ENCODE data around the gene COX4I2. TPM values are rescaled to one million over a fixed set of nuclear protein-coding genes. Genes with fewer than 3 reads are reported as not detected.
"Not testable (repeated sequence)": the region's sequence is repeated elsewhere in the genome, so short reads cannot be mapped to it uniquely, and the experiment has no call there.

Gene COX4I2
- total RNA-seq, 1 experiment from 2014 or later = not detected

DNA sequence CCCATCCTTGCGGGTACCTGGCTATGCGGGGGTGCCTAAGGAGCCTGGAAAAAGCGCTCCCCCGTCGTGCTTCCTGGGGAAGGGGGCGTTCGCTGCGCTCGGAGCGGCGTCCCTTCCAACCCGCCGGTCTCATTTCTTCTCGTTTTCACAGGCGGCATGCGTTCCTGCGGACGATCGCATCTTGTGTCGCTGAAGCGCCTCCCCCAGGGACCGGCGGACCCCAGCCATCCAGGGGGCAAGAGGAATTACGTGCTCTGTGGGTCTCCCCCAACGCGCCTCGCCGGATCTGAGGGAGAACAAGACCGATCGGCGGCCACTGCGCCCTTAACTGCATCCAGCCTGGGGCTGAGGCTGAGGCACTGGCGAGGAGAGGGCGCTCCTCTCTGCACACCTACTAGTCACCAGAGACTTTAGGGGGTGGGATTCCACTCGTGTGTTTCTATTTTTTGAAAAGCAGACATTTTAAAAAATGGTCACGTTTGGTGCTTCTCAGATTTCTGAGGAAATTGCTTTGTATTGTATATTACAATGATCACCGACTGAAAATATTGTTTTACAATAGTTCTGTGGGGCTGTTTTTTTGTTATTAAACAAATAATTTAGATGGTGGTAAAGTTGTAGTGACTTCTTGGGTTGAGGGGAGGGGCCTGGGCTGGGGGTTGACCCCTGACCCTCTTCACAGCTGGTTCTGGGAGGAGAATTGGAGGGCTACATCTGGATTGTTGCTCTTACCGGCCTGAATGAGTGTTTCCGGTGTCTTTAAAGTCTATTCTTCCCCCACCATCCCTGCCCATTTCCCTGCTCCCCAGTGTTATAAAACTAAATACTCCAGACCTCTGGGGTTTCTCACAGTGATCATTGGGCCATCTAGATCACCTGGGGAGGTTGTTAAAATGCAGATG is 31.6 kb upstream of the COX4I2 start:
- H3K27me3 ChIP-seq (ENCODE audit: low read length) = no peaks in the 10 kb centered on the region

DNA sequence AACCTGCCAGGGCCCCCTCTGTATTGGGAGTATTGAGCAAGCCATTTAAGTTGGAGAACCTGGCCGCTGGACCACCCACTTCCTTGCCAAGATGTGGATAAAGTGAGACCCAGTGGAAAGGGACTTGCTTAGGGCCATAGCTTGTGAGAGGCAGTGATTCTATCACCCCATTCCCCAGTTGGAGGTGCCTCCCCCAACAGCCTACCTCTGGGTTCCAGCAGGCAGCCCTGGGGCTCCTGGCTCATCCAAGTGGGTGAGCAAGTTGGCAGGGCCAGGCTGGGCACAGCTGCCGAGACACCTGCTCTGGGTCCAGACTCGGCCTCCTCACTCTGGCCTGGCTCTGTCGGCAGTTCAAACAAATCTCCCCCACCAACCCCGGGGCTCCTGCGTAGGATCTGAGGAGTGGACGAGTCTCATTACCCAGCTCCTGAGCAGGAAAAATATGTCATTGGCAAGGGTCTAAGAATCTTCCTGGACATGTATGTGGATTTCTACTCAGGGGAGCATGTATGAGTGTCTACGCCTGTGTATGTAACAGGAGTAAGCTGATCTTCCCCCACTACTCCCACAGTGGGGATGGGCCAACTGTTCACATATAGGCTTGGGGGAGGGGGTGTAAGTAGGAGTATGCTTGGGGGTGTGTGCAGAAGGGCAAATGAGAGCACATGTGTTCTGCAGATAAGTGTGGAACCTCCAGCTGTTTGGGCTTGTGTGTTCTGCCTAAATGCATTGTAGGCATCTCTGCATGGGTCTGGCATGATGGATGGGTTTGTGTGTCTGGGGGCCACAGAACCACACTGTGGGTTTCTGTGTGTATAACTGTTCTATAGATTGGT is 30.7 kb upstream of the COX4I2 start:
- Histone ChIP-seq H3K4me2 (ENCODE audit: low read depth, low read length, poor library complexity, severe bottlenecking) (no peak overlapping the region), H3K4me3 (ENCODE audit: low read length) (no peak overlapping the region), H4K20me1 (ENCODE audit: insufficient read depth, low read depth, low read length) (no peaks in the 10 kb centered on the region; the same call in 1 of the 2 replicates), H3K9ac (ENCODE audit: low read length) (no peak overlapping the region), H3K79me2 (ENCODE audit: low read length) (no peaks in the 10 kb centered on the region), H3K27me3 (ENCODE audit: low read length) (no peaks in the 10 kb centered on the region), H3K9me2 (replicated peaks; ENCODE audit: insufficient read depth, low read length) (no peaks in the 10 kb centered on the region), H2AFZ (ENCODE audit: low read length) (no peak overlapping the region), H3K4me1 (ENCODE audit: low read length) (peaks cover 19% of the 10 kb centered on the region), H3K9me3 (ENCODE audit: low read length) (no peaks in the 10 kb centered on the region), H3K36me3 (ENCODE audit: insufficient read depth, low read length) (no peaks in the 10 kb centered on the region), H3K27ac (ENCODE audit: low read length) (no peak overlapping the region)
- DNase-seq = no peak

More for the DNA sequence above, 31.6 kb upstream of the COX4I2 start:
- Histone ChIP-seq H3K4me2 (ENCODE audit: low read depth, low read length, poor library complexity, severe bottlenecking) (peak overlapping the region; percentile 98), H3K4me3 (ENCODE audit: low read length) (peak overlapping the region; percentile 79; the same call in 1 of the 2 replicates), H3K9me2 (replicated peaks; ENCODE audit: insufficient read depth, low read length) (no peaks in the 10 kb centered on the region), H3K9me3 (ENCODE audit: low read length) (no peaks in the 10 kb centered on the region), H3K79me2 (ENCODE audit: low read length) (no peaks in the 10 kb centered on the region), H3K4me1 (ENCODE audit: low read length) (peaks cover 19% of the 10 kb centered on the region), H4K20me1 (ENCODE audit: insufficient read depth, low read depth, low read length) (no peaks in the 10 kb centered on the region; the same call in 1 of the 2 replicates), H3K9ac (ENCODE audit: low read length) (no peak overlapping the region), H3K36me3 (ENCODE audit: insufficient read depth, low read length) (no peaks in the 10 kb centered on the region), H3K27ac (ENCODE audit: low read length) (no peak overlapping the region), H2AFZ (ENCODE audit: low read length) (no peak overlapping the region)
- no peak for DNase-seq

DNA sequence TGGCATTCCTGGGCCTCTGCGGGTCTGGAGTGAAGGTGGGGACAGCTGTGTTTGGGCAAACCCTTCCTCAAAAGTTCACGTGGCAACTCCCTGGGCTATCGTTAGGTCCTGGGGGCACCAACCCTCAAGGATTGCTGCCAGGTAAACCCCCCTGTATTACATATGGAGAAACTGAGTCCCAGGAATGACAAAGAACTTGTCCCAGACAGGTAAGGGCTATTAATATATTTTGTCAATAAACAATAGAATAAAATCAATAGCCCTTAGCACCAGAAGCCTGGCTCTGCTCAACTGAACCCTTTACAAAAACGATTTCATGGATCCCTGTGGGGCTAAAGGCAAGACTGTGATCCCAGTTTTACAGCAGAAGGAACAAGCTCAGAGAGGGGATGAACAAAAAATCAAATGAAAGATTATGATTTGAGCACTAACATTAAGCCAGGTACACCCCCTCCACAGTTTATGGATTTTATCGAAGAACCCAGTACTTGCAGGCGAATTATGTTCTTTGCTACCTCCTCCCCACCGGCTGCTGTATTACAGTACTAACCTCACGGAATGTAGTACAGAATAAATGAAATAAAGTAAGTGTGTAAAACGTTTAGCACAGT is 30.0 kb upstream of the COX4I2 start:
- no peak overlapping the region for H3K27ac ChIP-seq (ENCODE audit: low read length)
- no peaks in the 10 kb centered on the region for H3K79me2 ChIP-seq (ENCODE audit: low read length)
- H3K9me3 ChIP-seq (ENCODE audit: low read length) = no peaks in the 10 kb centered on the region
- H2AFZ ChIP-seq (ENCODE audit: low read length) = no peak overlapping the region
- H3K9me2 ChIP-seq (replicated peaks; ENCODE audit: insufficient read depth, low read length) = no peaks in the 10 kb centered on the region
- H3K4me3 ChIP-seq (ENCODE audit: low read length) = no peak overlapping the region
- no peaks in the 10 kb centered on the region; the same call in 1 of the 2 replicates for H4K20me1 ChIP-seq (ENCODE audit: insufficient read depth, low read depth, low read length)
- no peak overlapping the region for H3K4me2 ChIP-seq (ENCODE audit: low read depth, low read length, poor library complexity, severe bottlenecking)
- H3K9ac ChIP-seq (ENCODE audit: low read length) = no peak overlapping the region
- H3K4me1 ChIP-seq (ENCODE audit: low read length) = peaks cover 21% of the 10 kb centered on the region
- H3K27me3 ChIP-seq (ENCODE audit: low read length) = no peaks in the 10 kb centered on the region
- DNase-seq = no peak
- H3K36me3 ChIP-seq (ENCODE audit: insufficient read depth, low read length) = no peaks in the 10 kb centered on the region

DNA sequence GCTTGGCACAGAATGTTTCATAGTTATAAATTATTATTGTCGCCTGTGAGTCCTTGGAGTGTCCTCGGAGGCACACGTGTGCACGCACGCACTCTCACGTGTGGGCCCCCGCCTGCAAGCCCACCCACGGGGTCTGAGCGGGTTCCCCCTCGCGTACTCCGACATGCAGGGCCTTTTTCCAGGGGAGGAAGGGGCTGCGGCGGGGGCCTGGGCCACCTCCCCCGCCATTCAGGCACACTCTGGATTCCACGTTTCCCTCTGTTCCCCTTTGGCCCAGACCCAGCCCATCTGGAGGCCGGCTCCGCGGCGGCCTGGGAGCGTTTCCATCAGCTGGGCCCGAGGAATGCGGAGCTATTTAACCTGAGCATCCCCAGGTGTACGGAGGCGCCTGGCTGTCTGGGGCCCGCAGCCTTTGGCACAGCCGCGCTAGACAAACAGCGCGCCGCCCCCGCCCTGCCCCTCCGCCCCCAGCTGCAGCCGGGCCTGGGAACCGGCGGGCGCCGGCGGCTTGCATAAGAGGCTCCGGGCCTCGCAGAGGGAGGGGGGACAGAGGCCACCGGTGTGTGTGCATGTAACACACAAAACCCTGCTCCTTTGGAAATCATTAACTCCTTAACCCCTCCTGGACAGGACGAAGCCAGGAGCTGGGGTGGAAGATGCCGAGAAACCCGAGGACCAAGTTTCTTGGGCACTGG is 29.3 kb upstream of the COX4I2 start:
- Histone ChIP-seq H3K9me3 (ENCODE audit: low read length) (no peaks in the 10 kb centered on the region), H3K4me3 (ENCODE audit: low read length) (no peak overlapping the region), H3K36me3 (ENCODE audit: insufficient read depth, low read length) (no peaks in the 10 kb centered on the region), H3K4me2 (ENCODE audit: low read depth, low read length, poor library complexity, severe bottlenecking) (no peak overlapping the region), H2AFZ (ENCODE audit: low read length) (no peak overlapping the region), H4K20me1 (ENCODE audit: insufficient read depth, low read depth, low read length) (no peaks in the 10 kb centered on the region; the same call in 1 of the 2 replicates), H3K9ac (ENCODE audit: low read length) (no peak overlapping the region), H3K79me2 (ENCODE audit: low read length) (no peaks in the 10 kb centered on the region), H3K4me1 (ENCODE audit: low read length) (peaks cover 21% of the 10 kb centered on the region), H3K27me3 (ENCODE audit: low read length) (no peaks in the 10 kb centered on the region), H3K27ac (ENCODE audit: low read length) (no peak overlapping the region), H3K9me2 (replicated peaks; ENCODE audit: insufficient read depth, low read length) (no peaks in the 10 kb centered on the region)
- DNase-seq = no peak

DNA sequence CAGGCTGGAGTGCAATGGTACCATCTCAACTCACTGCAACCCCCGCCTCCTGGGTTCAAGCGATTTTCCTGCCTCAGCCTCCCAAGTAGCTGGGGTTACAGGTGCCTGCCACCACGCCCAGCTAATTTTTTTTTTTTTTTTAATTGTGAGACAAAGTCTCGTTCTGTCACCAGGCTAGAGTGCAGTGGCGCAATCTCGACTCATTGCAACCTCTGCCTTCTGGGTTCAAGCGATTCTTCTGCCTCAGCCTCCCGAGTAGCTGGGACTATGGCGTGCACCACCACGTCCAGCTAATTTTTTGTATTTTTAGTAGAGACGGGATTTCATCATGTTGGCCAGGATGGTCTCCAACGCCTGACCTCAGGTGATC is 25.5 kb upstream of the COX4I2 start:
- not testable (repeated sequence) for H3K27me3 ChIP-seq (ENCODE audit: low read length); H3K9me2 ChIP-seq (replicated peaks; ENCODE audit: insufficient read depth, low read length); H3K4me1 ChIP-seq (ENCODE audit: low read length); H3K4me3 ChIP-seq (ENCODE audit: low read length); H2AFZ ChIP-seq (ENCODE audit: low read length); H3K36me3 ChIP-seq (ENCODE audit: insufficient read depth, low read length); H3K27ac ChIP-seq (ENCODE audit: low read length); H3K9me3 ChIP-seq (ENCODE audit: low read length); DNase-seq; H4K20me1 ChIP-seq (ENCODE audit: insufficient read depth, low read depth, low read length); H3K79me2 ChIP-seq (ENCODE audit: low read length)
- Histone ChIP-seq H3K4me2 (ENCODE audit: low read depth, low read length, poor library complexity, severe bottlenecking) (peak overlapping the region; percentile 22), H3K9ac (ENCODE audit: low read length) (0 out of 2 replicates have a peak overlapping the region, but pooled peaks have one; percentile 5)

DNA sequence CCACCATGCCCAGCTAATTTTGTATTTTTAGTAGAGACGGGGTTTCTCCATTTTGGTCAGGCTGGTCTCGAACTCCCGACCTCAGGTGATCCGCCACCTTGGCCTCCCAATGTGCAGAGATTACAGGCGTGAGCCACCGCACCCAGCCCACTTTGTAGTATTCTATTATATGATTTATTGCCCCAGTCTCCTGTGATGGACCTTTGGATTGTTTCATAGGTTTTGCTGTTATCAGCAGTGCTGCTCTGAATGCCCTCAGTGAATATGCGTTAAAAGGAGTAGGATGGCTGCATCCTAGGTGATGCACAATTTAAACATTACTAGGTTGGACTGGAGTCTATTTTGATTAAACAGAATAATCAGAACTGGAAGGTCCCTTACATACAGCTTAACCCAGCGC is 22.3 kb upstream of the COX4I2 start:
- H3K4me2 ChIP-seq (ENCODE audit: low read depth, low read length, poor library complexity, severe bottlenecking) = no peak overlapping the region
- peaks cover 3% of the 10 kb centered on the region; the same call in 1 of the 2 replicates for H3K4me1 ChIP-seq (ENCODE audit: low read length)
- no peak overlapping the region for H3K9ac ChIP-seq (ENCODE audit: low read length)
- no peaks in the 10 kb centered on the region for H4K20me1 ChIP-seq (ENCODE audit: insufficient read depth, low read depth, low read length)
- no peak for DNase-seq
- H3K4me3 ChIP-seq (ENCODE audit: low read length) = no peak overlapping the region
- H3K27ac ChIP-seq (ENCODE audit: low read length) = no peak overlapping the region
- no peaks in the 10 kb centered on the region for H3K9me2 ChIP-seq (replicated peaks; ENCODE audit: insufficient read depth, low read length)
- H3K9me3 ChIP-seq (ENCODE audit: low read length) = no peaks in the 10 kb centered on the region
- H3K36me3 ChIP-seq (ENCODE audit: insufficient read depth, low read length) = no peaks in the 10 kb centered on the region
- no peak overlapping the region for H2AFZ ChIP-seq (ENCODE audit: low read length)
- no peaks in the 10 kb centered on the region for H3K79me2 ChIP-seq (ENCODE audit: low read length)
- no peaks in the 10 kb centered on the region for H3K27me3 ChIP-seq (ENCODE audit: low read length)

DNA sequence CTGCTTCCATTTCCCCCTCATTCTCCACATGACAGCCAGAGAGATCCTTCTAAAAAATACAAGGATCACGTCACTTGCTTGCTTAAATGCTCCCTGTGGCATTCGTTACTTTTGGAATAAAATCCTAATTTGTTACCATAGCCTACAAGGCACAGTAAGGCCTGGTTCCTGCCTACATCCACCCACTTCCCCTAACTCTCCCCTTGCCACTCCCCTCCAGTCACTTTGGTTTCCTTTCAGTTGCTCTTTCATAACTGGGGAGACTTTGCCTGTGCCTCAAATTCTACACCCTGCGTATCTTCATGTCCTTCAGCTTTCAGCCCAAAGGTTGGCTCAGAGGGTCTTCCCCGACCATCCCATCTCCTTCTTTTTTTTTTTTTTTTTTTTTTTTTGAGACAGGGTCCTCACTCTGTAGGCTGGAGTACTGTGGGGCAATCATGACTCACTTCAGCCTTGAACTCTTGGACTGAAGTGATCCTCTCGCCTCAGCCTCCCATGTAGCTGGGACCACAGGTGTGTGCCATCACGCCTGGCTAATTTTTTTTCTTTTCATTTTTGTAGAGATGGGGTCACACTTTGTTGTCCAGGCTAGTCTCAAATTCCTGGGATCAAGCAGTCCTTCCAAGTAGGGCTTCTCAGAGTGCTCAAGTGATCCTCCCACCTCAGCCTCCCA is 20.1 kb upstream of the COX4I2 start:
- Histone ChIP-seq H3K4me1 (ENCODE audit: low read length) (peaks cover 1% of the 10 kb centered on the region; the same call in 1 of the 2 replicates), H3K79me2 (ENCODE audit: low read length) (no peaks in the 10 kb centered on the region), H3K9ac (ENCODE audit: low read length) (no peak overlapping the region), H3K36me3 (ENCODE audit: insufficient read depth, low read length) (no peaks in the 10 kb centered on the region), H3K9me3 (ENCODE audit: low read length) (no peaks in the 10 kb centered on the region), H3K27ac (ENCODE audit: low read length) (no peak overlapping the region), H2AFZ (ENCODE audit: low read length) (no peak overlapping the region), H4K20me1 (ENCODE audit: insufficient read depth, low read depth, low read length) (no peaks in the 10 kb centered on the region), H3K4me3 (ENCODE audit: low read length) (no peak overlapping the region), H3K9me2 (replicated peaks; ENCODE audit: insufficient read depth, low read length) (no peaks in the 10 kb centered on the region), H3K4me2 (ENCODE audit: low read depth, low read length, poor library complexity, severe bottlenecking) (no peak overlapping the region), H3K27me3 (ENCODE audit: low read length) (no peaks in the 10 kb centered on the region)
- DNase-seq = no peak

Measured in Karpas-422 (cell line).